Type B pancreatic cell (in vitro differentiated cells): Measurements from ENCODE around the gene ABCC12. TPM values are rescaled to one million over a fixed set of nuclear protein-coding genes. Genes with fewer than 3 reads are reported as not detected.

Experiments
- DNase-seq: peaks from one replicate; pipeline ENCODE4 v3.0.0; 2021; ENCODE audit warnings: mixed read lengths; ENCODE audit not compliant: unreplicated experiment; ENCODE audit errors: extremely low spot score
- H3K27ac Mint-ChIP-seq: 2 replicates; pipeline ENCODE4 v1.8.0; 2021; ENCODE audit warnings: mild to moderate bottlenecking, mixed read lengths
- H3K27me3 Mint-ChIP-seq: 2 replicates; pipeline ENCODE4 v1.8.0; 2021; ENCODE audit warnings: mixed read lengths
- H3K36me3 Mint-ChIP-seq: 2 replicates; pipeline ENCODE4 v1.8.0; 2021; ENCODE audit warnings: mixed read lengths
- H3K4me1 Mint-ChIP-seq: one replicate; pipeline ENCODE4 v1.8.0; 2021; ENCODE audit warnings: mixed read lengths; ENCODE audit not compliant: unreplicated experiment
- H3K4me3 Mint-ChIP-seq: 2 replicates; pipeline ENCODE4 v1.8.0; 2021; ENCODE audit warnings: mild to moderate bottlenecking, mixed read lengths
- H3K9me3 Mint-ChIP-seq: 2 replicates; pipeline ENCODE4 v1.8.0; 2021; ENCODE audit warnings: mixed read lengths
- total RNA-seq: library from RNA; stranded (reverse); gene quantifications from 2 replicates; pipeline ENCODE4 v1.2.1, GENCODE V29; 2021; ENCODE audit warnings: low replicate concordance
- TF ChIP-seq, protein P1 (sequence below): fragments of 200-600 bp; sonication (generic); conservative IDR thresholded peaks from 2 replicates; pipeline ENCODE4 v1.5.0; 2021; ENCODE audit warnings: antibody characterized with exemption, mild to moderate bottlenecking

Gene ABCC12
- total RNA-seq, 1 donor from 2014 or later = 0.10 TPM

DNA sequence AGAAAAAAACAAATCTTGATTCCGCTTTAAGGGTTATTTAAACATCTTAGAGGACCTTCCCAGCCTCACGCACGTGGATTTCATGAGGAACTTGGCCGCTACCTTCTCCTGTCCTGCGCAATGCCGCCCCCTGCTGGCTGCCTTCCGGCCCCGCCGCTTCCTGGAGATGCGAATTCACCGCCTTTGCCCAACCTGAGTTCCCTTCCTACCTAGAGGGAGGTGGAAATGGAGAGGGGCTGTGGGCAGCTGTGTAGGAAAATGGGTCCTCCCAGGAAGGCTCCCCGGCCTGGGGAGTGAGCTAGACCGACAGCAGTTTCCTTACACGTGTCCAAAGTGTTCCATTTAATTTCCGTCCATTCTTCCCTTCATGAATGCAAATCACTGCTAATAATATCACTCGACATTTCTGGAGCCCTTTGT lies 1.0 kb upstream of the ABCC12 start:
- H3K27me3 Mint-ChIP-seq = peaks cover 15% of the 10 kb centered on the region
- peaks cover 2% of the 10 kb centered on the region for H3K4me1 Mint-ChIP-seq
- TF ChIP-seq, protein P1, sequence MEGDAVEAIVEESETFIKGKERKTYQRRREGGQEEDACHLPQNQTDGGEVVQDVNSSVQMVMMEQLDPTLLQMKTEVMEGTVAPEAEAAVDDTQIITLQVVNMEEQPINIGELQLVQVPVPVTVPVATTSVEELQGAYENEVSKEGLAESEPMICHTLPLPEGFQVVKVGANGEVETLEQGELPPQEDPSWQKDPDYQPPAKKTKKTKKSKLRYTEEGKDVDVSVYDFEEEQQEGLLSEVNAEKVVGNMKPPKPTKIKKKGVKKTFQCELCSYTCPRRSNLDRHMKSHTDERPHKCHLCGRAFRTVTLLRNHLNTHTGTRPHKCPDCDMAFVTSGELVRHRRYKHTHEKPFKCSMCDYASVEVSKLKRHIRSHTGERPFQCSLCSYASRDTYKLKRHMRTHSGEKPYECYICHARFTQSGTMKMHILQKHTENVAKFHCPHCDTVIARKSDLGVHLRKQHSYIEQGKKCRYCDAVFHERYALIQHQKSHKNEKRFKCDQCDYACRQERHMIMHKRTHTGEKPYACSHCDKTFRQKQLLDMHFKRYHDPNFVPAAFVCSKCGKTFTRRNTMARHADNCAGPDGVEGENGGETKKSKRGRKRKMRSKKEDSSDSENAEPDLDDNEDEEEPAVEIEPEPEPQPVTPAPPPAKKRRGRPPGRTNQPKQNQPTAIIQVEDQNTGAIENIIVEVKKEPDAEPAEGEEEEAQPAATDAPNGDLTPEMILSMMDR = peak; percentile 98
- peak; percentile 89 for DNase-seq
- no peaks in the 10 kb centered on the region for H3K9me3 Mint-ChIP-seq
- no peak overlapping the region for H3K4me3 Mint-ChIP-seq
- no peaks in the 10 kb centered on the region for H3K36me3 Mint-ChIP-seq
- H3K27ac Mint-ChIP-seq = no peak overlapping the region

DNA sequence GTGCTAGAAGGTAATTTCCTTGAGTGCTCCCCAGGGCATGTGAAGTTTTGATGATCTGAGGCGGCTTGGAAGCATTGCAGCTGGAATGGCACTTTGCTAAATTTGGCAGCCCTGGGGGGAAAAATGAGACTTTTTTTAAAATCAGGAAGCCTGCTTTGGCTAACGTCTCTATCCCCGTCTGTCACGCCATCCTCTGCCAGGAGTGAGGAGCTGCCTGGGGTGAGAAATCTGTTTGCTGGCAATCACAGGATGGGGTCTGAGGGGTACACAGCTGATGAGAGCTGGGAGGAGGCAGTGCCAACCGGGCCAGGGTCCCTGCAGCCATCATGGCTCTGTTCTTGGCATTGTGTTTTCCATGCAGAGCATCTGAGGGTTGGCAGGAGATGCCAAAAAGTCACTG lies 2.0 kb downstream of the ABCC12 start:
- H3K36me3 Mint-ChIP-seq = no peaks in the 10 kb centered on the region
- no peak overlapping the region for H3K4me3 Mint-ChIP-seq
- peaks cover 15% of the 10 kb centered on the region for H3K27me3 Mint-ChIP-seq
- H3K4me1 Mint-ChIP-seq = no peaks in the 10 kb centered on the region
- no peak overlapping the region for H3K27ac Mint-ChIP-seq
- TF ChIP-seq, protein P1 = no peak
- no peak for DNase-seq
- H3K9me3 Mint-ChIP-seq = no peaks in the 10 kb centered on the region

DNA sequence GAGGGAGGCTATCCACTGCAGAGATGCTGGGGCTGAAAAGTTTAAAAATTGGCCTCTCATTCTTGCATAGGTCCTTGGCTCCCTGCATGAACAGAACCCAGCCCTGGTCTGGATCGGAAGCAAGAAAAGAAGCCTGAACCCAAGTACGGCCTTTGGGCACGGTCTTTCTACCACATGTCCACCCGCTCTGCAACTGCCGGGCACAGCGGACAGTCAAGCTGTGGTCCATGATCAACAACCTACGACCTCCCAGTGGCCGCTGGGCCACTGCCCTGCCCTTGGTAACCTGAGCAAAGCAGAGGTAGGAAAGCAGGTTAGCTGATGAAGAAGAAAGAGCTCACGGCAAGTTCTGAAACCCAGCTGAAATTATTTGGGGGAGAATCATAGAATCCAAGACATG lies 3.6 kb downstream of the ABCC12 start:
- Mint-ChIP-seq H3K27ac (no peak overlapping the region), H3K4me3 (no peak overlapping the region), H3K4me1 (no peaks in the 10 kb centered on the region), H3K9me3 (no peaks in the 10 kb centered on the region), H3K36me3 (no peaks in the 10 kb centered on the region), H3K27me3 (peaks cover 12% of the 10 kb centered on the region)
- DNase-seq = no peak
- TF ChIP-seq, protein P1 = no peak

DNA sequence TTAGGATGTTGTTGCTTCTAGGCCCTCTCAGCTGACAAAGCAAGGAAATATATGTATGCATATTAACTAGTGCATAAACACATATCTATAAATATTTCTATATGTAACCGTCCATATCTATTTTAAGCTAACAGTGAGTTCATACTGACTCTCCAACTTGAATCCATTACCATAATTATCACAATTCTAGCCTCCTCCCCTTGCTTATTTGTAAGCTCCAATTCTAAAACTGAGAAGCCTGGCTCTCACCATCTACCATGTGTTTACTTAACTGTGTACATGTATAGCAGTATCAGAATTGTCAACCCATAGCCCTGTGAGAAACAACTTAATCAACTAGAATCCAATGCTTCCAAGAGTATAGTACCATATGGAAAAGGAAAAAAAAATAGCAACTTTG lies 5.1 kb downstream of the ABCC12 start:
- Mint-ChIP-seq H3K36me3 (no peaks in the 10 kb centered on the region), H3K4me1 (no peaks in the 10 kb centered on the region), H3K4me3 (no peak overlapping the region), H3K27me3 (peaks cover 9% of the 10 kb centered on the region), H3K9me3 (no peaks in the 10 kb centered on the region), H3K27ac (no peak overlapping the region)
- no peak for DNase-seq
- TF ChIP-seq, protein P1 = no peak

DNA sequence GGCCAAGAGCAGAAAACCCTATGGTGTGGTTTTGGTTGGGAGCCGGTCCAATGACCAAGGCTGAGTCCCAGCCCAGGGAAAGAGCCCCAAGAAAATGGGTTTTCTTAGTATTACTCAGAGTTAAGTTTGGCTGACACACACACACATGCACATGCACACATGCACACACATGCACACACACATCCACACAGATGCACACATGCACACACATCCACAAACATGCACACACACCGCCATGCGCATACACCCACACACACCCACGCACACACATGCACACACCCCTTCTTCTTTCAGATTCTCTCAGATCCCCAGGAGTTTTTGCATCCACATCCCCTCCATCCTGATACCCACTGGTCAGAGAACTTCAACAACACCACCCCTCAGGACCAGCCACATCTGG lies 9.1 kb downstream of the ABCC12 start:
- peaks cover 8% of the 10 kb centered on the region for H3K27me3 Mint-ChIP-seq
- no peaks in the 10 kb centered on the region for H3K36me3 Mint-ChIP-seq
- H3K4me1 Mint-ChIP-seq = no peaks in the 10 kb centered on the region
- H3K9me3 Mint-ChIP-seq = no peaks in the 10 kb centered on the region
- TF ChIP-seq, protein P1 = no peak
- H3K27ac Mint-ChIP-seq = no peak overlapping the region
- DNase-seq = no peak
- no peak overlapping the region for H3K4me3 Mint-ChIP-seq

DNA sequence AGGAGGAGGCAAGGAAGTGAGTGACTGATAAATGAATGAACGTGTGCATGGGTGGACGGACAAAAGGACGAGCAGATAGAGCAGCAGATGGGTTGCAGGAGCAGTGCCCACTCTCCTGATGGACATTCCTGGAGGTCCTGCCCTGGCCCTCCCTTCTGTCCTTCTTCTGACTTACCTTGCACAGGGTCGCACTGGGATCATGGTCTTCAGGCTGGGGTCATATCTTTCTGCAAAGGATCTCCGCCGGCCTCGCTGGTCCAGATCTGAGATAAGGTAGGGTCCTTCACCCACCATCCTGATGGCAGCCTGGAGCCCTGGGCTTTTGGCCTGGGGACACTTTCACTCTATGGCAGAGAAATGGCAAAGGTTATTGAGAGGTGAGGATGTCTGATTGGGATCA lies 9.7 kb downstream of the ABCC12 start:
- Mint-ChIP-seq H3K4me3 (no peak overlapping the region), H3K27ac (no peak overlapping the region), H3K27me3 (peaks cover 8% of the 10 kb centered on the region), H3K4me1 (no peaks in the 10 kb centered on the region), H3K36me3 (no peaks in the 10 kb centered on the region), H3K9me3 (no peaks in the 10 kb centered on the region)
- TF ChIP-seq, protein P1 = no peak
- no peak for DNase-seq
